HCT116 (cell line): ENCODE results near the gene APBA2. TPM values are rescaled to one million over a fixed set of nuclear protein-coding genes. Genes with fewer than 3 reads are reported as not detected.

ENCODE experiments used
- ATAC-seq: fragments of 200-7000 bp; cut with Tn5 transposase; 2 replicates; pipeline ENCODE4 v1.9.1; 2020; ENCODE audit warnings: mild to moderate bottlenecking, moderate library complexity
- BruUV-seq: library from RNA; stranded (reverse); fragments of 400-500 nt; replicated peaks from 2 replicates; lab custom pipeline; 2021; lab: Mats Ljungman, UMichigan
- CTCF ChIA-PET: fragments of 300-600 bp; sonication (Branson Sonifier 250); formaldehyde crosslinking; loops from one replicate; lab custom pipeline; 2021; ENCODE audit warnings: antibody characterized with exemption; lab: Charles Lee
- POLR2A ChIA-PET: fragments of 300-600, 350-600 bp; sonication (Branson Sonifier 250); formaldehyde crosslinking; loops from one replicate; lab custom pipeline; 2021; ENCODE audit warnings: antibody characterized with exemption; lab: Charles Lee
- RAD21 ChIA-PET, 2 experiments: fragments of 300-600 bp; sonication (Branson Sonifier 250); formaldehyde crosslinking; loops; one replicate each; lab custom pipeline; 2023; ENCODE audit warnings: low total read pairs in 2 of 2; ENCODE audit not compliant: uncharacterized antibody in 2 of 2, unreplicated experiment in 2 of 2, low non-redundant PET in 1 of 2; lab: Charles Lee
- DNase-seq: peaks from one replicate; pipeline ENCODE4 v3.0.0-alpha.2; 2010; ENCODE audit warnings: low read depth, low spot score
- H2AFZ ChIP-seq: fragments of 200-600 bp; shearing (Covaris generic), sonication (generic); 2 replicates; pipeline ENCODE4 v1.6.1; 2017; ENCODE audit warnings: low read depth, mixed run types, mixed read lengths, antibody characterized with exemption, low read length; ENCODE audit not compliant: poor library complexity, severe bottlenecking
- H3K27ac ChIP-seq: 2 replicates; pipeline ENCODE4 v1.5.1; 2012; ENCODE audit warnings: low read depth, low read length
- H3K27me3 ChIP-seq: fragments of 200-600 bp; sonication (generic); 2 replicates; pipeline ENCODE4 v1.6.1; 2016; ENCODE audit warnings: mixed run types, low read length, mixed read lengths; ENCODE audit not compliant: insufficient read depth
- H3K36me3 ChIP-seq, 2 experiments: fragments of 200-500 bp in 1 of 2; fragments of 200-600 bp in 1 of 2; sonication (Bioruptor generic) in 1 of 2; sonication (generic) in 1 of 2; 2 replicates each; pipeline versions ENCODE4 v1.5.1 to v1.6.1; 2014 to 2016; ENCODE audit warnings: low read length in 2 of 2, inconsistent platforms in 1 of 2, mixed read lengths in 1 of 2, mixed run types in 1 of 2; ENCODE audit not compliant: insufficient read depth in 2 of 2, control insufficient read depth in 1 of 2
- H3K4me1 ChIP-seq, 2 experiments: fragments of 200-600 bp in 1 of 2; sonication (generic) in 1 of 2; 2 replicates each; pipeline versions ENCODE4 v1.5.1 to v1.6.1; 2012 to 2017; ENCODE audit warnings: low read length in 2 of 2, inconsistent platforms in 1 of 2, mild to moderate bottlenecking in 1 of 2, mixed read lengths in 1 of 2, mixed run types in 1 of 2, moderate library complexity in 1 of 2; ENCODE audit not compliant: insufficient read depth in 2 of 2, control insufficient read depth in 1 of 2
- H3K4me2 ChIP-seq: fragments of 200-600 bp; sonication (generic); 2 replicates; pipeline ENCODE4 v1.6.1; 2017; ENCODE audit warnings: mixed run types, low read length, mixed read lengths
- H3K4me3 ChIP-seq, 2 experiments: fragments of 200-600 bp in 1 of 2; sonication (generic) in 1 of 2; replicated peaks in 1 of 2; 2 replicates each; pipeline ENCODE4 v1.5.1; 2011 to 2016; ENCODE audit warnings: low read length in 2 of 2, control low read depth in 1 of 2, low read depth in 1 of 2, mild to moderate bottlenecking in 1 of 2, mixed read lengths in 1 of 2, mixed run types in 1 of 2
- H3K79me2 ChIP-seq: fragments of 200-600 bp; sonication (generic); 2 replicates; pipeline ENCODE4 v1.6.1; 2017; ENCODE audit warnings: mild to moderate bottlenecking, mixed run types, low read length, moderate library complexity, mixed read lengths; ENCODE audit not compliant: insufficient read depth
- H3K9ac ChIP-seq: fragments of 200-600 bp; sonication (generic); 2 replicates; pipeline ENCODE4 v1.6.1; 2016; ENCODE audit warnings: low read length, mixed read lengths
- H3K9me2 ChIP-seq: fragments of 200-600 bp; sonication (generic), shearing (Covaris generic); 2 replicates; pipeline ENCODE4 v1.6.1; 2017; ENCODE audit warnings: mixed run types, mild to moderate bottlenecking, moderate library complexity; ENCODE audit not compliant: insufficient read depth
- H3K9me3 ChIP-seq, 2 experiments: fragments of 200-500 bp in 1 of 2; fragments of 200-600 bp in 1 of 2; sonication (Bioruptor generic) in 1 of 2; sonication (generic) in 1 of 2; 2 replicates each; pipeline ENCODE4 v1.6.1; 2014 to 2017; ENCODE audit warnings: low read length in 2 of 2, mixed read lengths in 2 of 2, inconsistent platforms in 1 of 2, low read depth in 1 of 2, mild to moderate bottlenecking in 1 of 2, mixed run types in 1 of 2, moderate library complexity in 1 of 2; ENCODE audit not compliant: control insufficient read depth in 1 of 2, insufficient read depth in 1 of 2
- H4K20me1 ChIP-seq: fragments of 200-600 bp; sonication (generic), shearing (Covaris generic); 2 replicates; pipeline ENCODE4 v1.6.1; 2017; ENCODE audit warnings: mixed run types, mild to moderate bottlenecking, moderate library complexity; ENCODE audit not compliant: insufficient read depth
- ATF3 ChIP-seq: IDR thresholded peaks from 2 replicates; pipeline ENCODE4 v1.6.1; 2012
- CBX3 ChIP-seq: IDR thresholded peaks from 2 replicates; pipeline ENCODE4 v1.6.1; 2012; ENCODE audit warnings: low read depth
- CEBPB ChIP-seq: IDR thresholded peaks from 2 replicates; pipeline ENCODE4 v1.6.1; 2012; ENCODE audit warnings: low read depth
- CTCF ChIP-seq, 3 experiments: fragments of 200-600 bp in 1 of 3; sonication (generic) in 1 of 3; IDR thresholded peaks in 2 of 3; conservative IDR thresholded peaks in 1 of 3; 2 replicates each; pipeline ENCODE4 v1.5.1; 2012 to 2017; ENCODE audit warnings: low read depth in 2 of 3, low read length in 2 of 3, antibody characterized with exemption in 1 of 3, borderline replicate concordance in 1 of 3, control low read depth in 1 of 3, mild to moderate bottlenecking in 1 of 3, mixed read lengths in 1 of 3, mixed run types in 1 of 3, moderate library complexity in 1 of 3; ENCODE audit not compliant: insufficient read depth in 1 of 3
- ELF1 ChIP-seq: IDR thresholded peaks from 2 replicates; pipeline ENCODE4 v1.6.1; 2012; ENCODE audit warnings: low read depth, borderline replicate concordance
- EZH2 ChIP-seq: fragments of 200-600 bp; sonication (generic); IDR thresholded peaks from 2 replicates; pipeline ENCODE4 v1.6.1; 2017; ENCODE audit warnings: antibody characterized with exemption, mixed run types
- EZH2phosphoT487 ChIP-seq: fragments of 200-600 bp; IDR thresholded peaks from 2 replicates; pipeline ENCODE4 v1.6.1; 2018; ENCODE audit warnings: antibody characterized with exemption, borderline replicate concordance
- JUND ChIP-seq: IDR thresholded peaks from 2 replicates; pipeline ENCODE4 v1.6.1; 2012
- MAX ChIP-seq: IDR thresholded peaks from 2 replicates; pipeline ENCODE4 v1.6.1; 2012
- POLR2A ChIP-seq: IDR thresholded peaks from 2 replicates; pipeline ENCODE4 v1.7.0; 2011; ENCODE audit warnings: borderline replicate concordance; ENCODE audit not compliant: insufficient read depth, insufficient read length; ENCODE audit errors: extremely low read depth
- RAD21 ChIP-seq: IDR thresholded peaks from 2 replicates; pipeline ENCODE4 v1.6.1; 2012; ENCODE audit warnings: low read depth, mild to moderate bottlenecking
- REST ChIP-seq: IDR thresholded peaks from 2 replicates; pipeline ENCODE4 v1.6.1; 2012; ENCODE audit warnings: low read depth
- SIN3A ChIP-seq: IDR thresholded peaks from 2 replicates; pipeline ENCODE4 v1.6.1; 2012; ENCODE audit warnings: low read depth
- SP1 ChIP-seq: IDR thresholded peaks from 2 replicates; pipeline ENCODE4 v1.6.1; 2012; ENCODE audit warnings: low read depth
- SRF ChIP-seq: IDR thresholded peaks from 2 replicates; pipeline ENCODE4 v1.6.1; 2012; ENCODE audit warnings: low read depth
- TCF7L2 ChIP-seq: IDR thresholded peaks from 2 replicates; pipeline ENCODE4 v1.7.0; 2011; ENCODE audit warnings: borderline replicate concordance, inconsistent platforms; ENCODE audit not compliant: insufficient read depth, insufficient read length; ENCODE audit errors: extremely low read depth
- YY1 ChIP-seq: IDR thresholded peaks from 2 replicates; pipeline ENCODE4 v1.6.1; 2011; ENCODE audit warnings: low read length, low read depth, moderate library complexity, mild to moderate bottlenecking; ENCODE audit not compliant: insufficient replicate concordance; ENCODE audit errors: extremely low read depth
- ZBTB33 ChIP-seq: IDR thresholded peaks from 2 replicates; pipeline ENCODE4 v1.6.1; 2011; ENCODE audit warnings: mild to moderate bottlenecking, low read length, moderate library complexity; ENCODE audit not compliant: insufficient replicate concordance; ENCODE audit errors: extremely low read depth
- ZNF274 ChIP-seq: fragments of 200-500 bp; sonication (Bioruptor generic); IDR thresholded peaks from 2 replicates; pipeline ENCODE4 v1.6.1; 2014; ENCODE audit warnings: mild to moderate bottlenecking, low read depth, low read length, inconsistent platforms
- intact Hi-C: fragments of 100-400 bp; cut with micrococcal nuclease; formaldehyde crosslinking; loops from 2 replicates; pipeline ENCODE4 v1.10.0; 2022
- total RNA-seq: library from RNA; stranded (reverse); gene quantifications from one replicate; pipeline ENCODE4 v1.2.1, GENCODE V29; 2021; ENCODE audit not compliant: unreplicated experiment

The APBA2 gene
- total RNA-seq, 1 experiment from 2014 or later, result 0.47 TPM

- H3K4me2 ChIP-seq, result no peak overlapping the region
- no peak overlapping the region for H3K4me3 ChIP-seq
- TF ChIP-seq CEBPB, result no peak
- no peak for TF ChIP-seq RAD21
- TF ChIP-seq POLR2A, result no peak
- TF ChIP-seq CBX3, result no peak
- no peak for TF ChIP-seq ELF1
- no peak for TF ChIP-seq SRF
- no peak for TF ChIP-seq MAX
- no peak for TF ChIP-seq TCF7L2
- TF ChIP-seq REST, result no peak
- no peak for TF ChIP-seq ZBTB33
- no peak for TF ChIP-seq ATF3
- TF ChIP-seq CTCF (IDR thresholded peaks at IDR 0.05 in 2 of 3, conservative IDR thresholded peaks at IDR 0.05 in 1 of 3; ENCODE audit: borderline replicate concordance in 1 of 3, insufficient read depth in 1 of 3, low read depth in 2 of 3, low read length in 2 of 3), result no peak
- no peak for TF ChIP-seq SIN3A
- no peak for TF ChIP-seq JUND
- no peak for TF ChIP-seq YY1
- TF ChIP-seq EZH2phosphoT487, result no peak
- no peak for TF ChIP-seq EZH2
- no peak for TF ChIP-seq SP1
- TF ChIP-seq ZNF274, result no peak
- no peak overlapping the region for H2AFZ ChIP-seq
- POLR2A ChIA-PET, result no interaction called here
- no peak for ATAC-seq
- H3K36me3 ChIP-seq, result no peaks in the 10 kb centered on the region
- intact Hi-C loops, result no loop called here
- DNase-seq, result no peak
- no peaks in the 10 kb centered on the region for H3K79me2 ChIP-seq
- no peaks in the 10 kb centered on the region for H3K4me1 ChIP-seq
- no peaks in the 10 kb centered on the region for H3K27me3 ChIP-seq
- no peak overlapping the region for H3K9ac ChIP-seq
- RAD21 ChIA-PET, result no interaction called here
- H3K9me2 ChIP-seq, result no peaks in the 10 kb centered on the region
- H3K9me3 ChIP-seq, result no peaks in the 10 kb centered on the region
- no peaks in the 10 kb centered on the region for H4K20me1 ChIP-seq
- CTCF ChIA-PET, result no interaction called here
- H3K27ac ChIP-seq, result no peak overlapping the region
- BruUV-seq, result no TSS peak
These were observed 6.2 kb upstream of the APBA2 start for GRCh38 chr15:28879551-28879950.
